Hepatocyte (in vitro differentiated cells): ENCODE results near the gene REV3L. TPM values are rescaled to one million over a fixed set of nuclear protein-coding genes. Genes with fewer than 3 reads are reported as not detected.
A peak's percentile ranks its signal among the peaks of the same experiment; 100 is the strongest.
"Not testable (repeated sequence)": the region's sequence is repeated elsewhere in the genome, so short reads cannot be mapped to it uniquely, and the experiment has no call there.

Source experiments
- DNase-seq: peaks from one replicate; pipeline ENCODE4 v3.0.0-alpha.2; 2016; ENCODE audit warnings: low spot score
- H2AFZ ChIP-seq: fragments of 200-600 bp; sonication (generic); 2 replicates; pipeline ENCODE4 v1.6.0; 2016; ENCODE audit warnings: antibody characterized with exemption, mild to moderate bottlenecking
- H3K27ac ChIP-seq: fragments of 200-600 bp; sonication (generic); 2 replicates; pipeline ENCODE4 v1.5.1; 2016; ENCODE audit warnings: mild to moderate bottlenecking
- H3K27me3 ChIP-seq: fragments of 200-600 bp; sonication (generic); 2 replicates; pipeline ENCODE4 v1.6.1; 2016
- H3K36me3 ChIP-seq: fragments of 200-600 bp; sonication (generic); replicated peaks from 2 replicates; pipeline ENCODE4 v1.5.1; 2016; ENCODE audit warnings: low read depth; ENCODE audit not compliant: insufficient read depth
- H3K4me1 ChIP-seq: fragments of 200-600 bp; sonication (generic); 2 replicates; pipeline ENCODE4 v1.5.1; 2016; ENCODE audit warnings: mild to moderate bottlenecking, moderate library complexity; ENCODE audit not compliant: insufficient read depth
- H3K4me2 ChIP-seq: fragments of 200-600 bp; sonication (generic); 2 replicates; pipeline ENCODE4 v1.6.0; 2016
- H3K4me3 ChIP-seq: fragments of 200-600 bp; sonication (generic); 2 replicates; pipeline ENCODE4 v1.5.1; 2016; ENCODE audit warnings: mild to moderate bottlenecking
- H3K79me2 ChIP-seq: fragments of 200-600 bp; sonication (generic); 2 replicates; pipeline ENCODE4 v1.6.0; 2017; ENCODE audit warnings: mild to moderate bottlenecking
- H3K9me2 ChIP-seq: fragments of 200-600 bp; sonication (generic); replicated peaks from 2 replicates; pipeline ENCODE4 v1.6.0; 2017; ENCODE audit warnings: mild to moderate bottlenecking; ENCODE audit not compliant: insufficient read depth
- H3K9me3 ChIP-seq: fragments of 200-600 bp; sonication (generic); 2 replicates; pipeline ENCODE4 v1.5.1; 2016; ENCODE audit warnings: low read depth, mild to moderate bottlenecking
- H4K20me1 ChIP-seq: fragments of 200-600 bp; sonication (generic); 2 replicates; pipeline ENCODE4 v1.6.0; 2016; ENCODE audit warnings: mild to moderate bottlenecking; ENCODE audit not compliant: insufficient read depth, poor library complexity, severe bottlenecking
- EZH2 ChIP-seq: fragments of 200-600 bp; sonication (generic); IDR thresholded peaks from 2 replicates; pipeline ENCODE4 v1.6.1; 2016; ENCODE audit warnings: antibody characterized with exemption, mild to moderate bottlenecking, borderline replicate concordance
- EZH2phosphoT487 ChIP-seq: fragments of 200-600 bp; sonication (generic); IDR thresholded peaks from one replicate; pipeline ENCODE4 v1.6.1; 2018; ENCODE audit warnings: antibody characterized with exemption, mild to moderate bottlenecking, low read depth, moderate library complexity; ENCODE audit not compliant: unreplicated experiment, severe bottlenecking
- WGBS: methylation state at CpG from one replicate; pipeline ENCODE4 v1.1.6; 2016; ENCODE audit warnings: low lambda C conversion rate; ENCODE audit errors: missing lambda C conversion rate; 5-methylcytosine and 5-hydroxymethylcytosine counted together
- polyA plus RNA-seq: library from polyadenylated mRNA; unstranded; fragments of >200 nt; fragmentation: Nextera tagmentation; extraction: Ambion mirVana; gene quantifications from 2 replicates; pipeline ENCODE4 v1.2.1, GENCODE V29; 2016
- total RNA-seq: library from RNA; depleted of rRNA; stranded (reverse); fragments of >200 nt; gene quantifications from 2 replicates; pipeline ENCODE4 v1.2.3, GENCODE V29; 2014
- TF ChIP-seq, protein P1 (sequence below): fragments of 200-600 bp; sonication (generic); IDR thresholded peaks from 2 replicates; pipeline ENCODE4 v1.5.1; 2016; ENCODE audit warnings: antibody characterized with exemption, mild to moderate bottlenecking; ENCODE audit not compliant: poor library complexity

Gene REV3L
- total and polyA plus RNA-seq, 2 experiments from 2014 or later, result 17.6 to 29.4 TPM

DNA sequence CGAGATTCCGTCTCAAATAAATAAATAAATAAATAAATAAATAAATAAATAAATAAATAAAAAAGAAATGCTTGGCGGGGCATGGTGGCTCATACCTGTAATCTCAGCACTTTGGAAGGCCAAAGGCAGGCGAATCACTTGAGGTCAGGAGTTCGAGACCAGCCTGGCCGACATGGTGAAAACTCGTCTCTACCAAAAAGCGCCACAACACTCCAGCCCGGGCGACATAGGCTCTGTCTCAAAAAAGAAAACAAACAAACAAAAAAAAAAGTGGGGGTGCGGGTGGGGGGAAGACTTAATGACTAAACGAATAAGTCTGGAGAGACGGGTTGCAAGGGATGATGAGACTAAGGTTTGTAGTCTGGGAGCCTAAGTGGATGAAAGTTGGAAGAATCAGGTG, 225.0 kb downstream of the REV3L start:
- WGBS, result 92% methylated on average over 13 of the region's 13 CpGs
- Histone ChIP-seq H3K4me3 (no peak overlapping the region), H3K27me3 (no peaks in the 10 kb centered on the region), H3K79me2 (peaks cover 35% of the 10 kb centered on the region), H3K9me3 (no peaks in the 10 kb centered on the region), H4K20me1 (no peaks in the 10 kb centered on the region), H3K27ac (no peak overlapping the region), H3K9me2 (no peaks in the 10 kb centered on the region), H3K4me2 (no peak overlapping the region), H3K36me3 (no peaks in the 10 kb centered on the region), H3K4me1 (peaks cover 22% of the 10 kb centered on the region), H2AFZ (no peak overlapping the region)
- no peak for DNase-seq
- TF ChIP-seq, protein P1, sequence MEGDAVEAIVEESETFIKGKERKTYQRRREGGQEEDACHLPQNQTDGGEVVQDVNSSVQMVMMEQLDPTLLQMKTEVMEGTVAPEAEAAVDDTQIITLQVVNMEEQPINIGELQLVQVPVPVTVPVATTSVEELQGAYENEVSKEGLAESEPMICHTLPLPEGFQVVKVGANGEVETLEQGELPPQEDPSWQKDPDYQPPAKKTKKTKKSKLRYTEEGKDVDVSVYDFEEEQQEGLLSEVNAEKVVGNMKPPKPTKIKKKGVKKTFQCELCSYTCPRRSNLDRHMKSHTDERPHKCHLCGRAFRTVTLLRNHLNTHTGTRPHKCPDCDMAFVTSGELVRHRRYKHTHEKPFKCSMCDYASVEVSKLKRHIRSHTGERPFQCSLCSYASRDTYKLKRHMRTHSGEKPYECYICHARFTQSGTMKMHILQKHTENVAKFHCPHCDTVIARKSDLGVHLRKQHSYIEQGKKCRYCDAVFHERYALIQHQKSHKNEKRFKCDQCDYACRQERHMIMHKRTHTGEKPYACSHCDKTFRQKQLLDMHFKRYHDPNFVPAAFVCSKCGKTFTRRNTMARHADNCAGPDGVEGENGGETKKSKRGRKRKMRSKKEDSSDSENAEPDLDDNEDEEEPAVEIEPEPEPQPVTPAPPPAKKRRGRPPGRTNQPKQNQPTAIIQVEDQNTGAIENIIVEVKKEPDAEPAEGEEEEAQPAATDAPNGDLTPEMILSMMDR, result no peak
- no peak for TF ChIP-seq EZH2phosphoT487
- TF ChIP-seq EZH2, result no peak

DNA sequence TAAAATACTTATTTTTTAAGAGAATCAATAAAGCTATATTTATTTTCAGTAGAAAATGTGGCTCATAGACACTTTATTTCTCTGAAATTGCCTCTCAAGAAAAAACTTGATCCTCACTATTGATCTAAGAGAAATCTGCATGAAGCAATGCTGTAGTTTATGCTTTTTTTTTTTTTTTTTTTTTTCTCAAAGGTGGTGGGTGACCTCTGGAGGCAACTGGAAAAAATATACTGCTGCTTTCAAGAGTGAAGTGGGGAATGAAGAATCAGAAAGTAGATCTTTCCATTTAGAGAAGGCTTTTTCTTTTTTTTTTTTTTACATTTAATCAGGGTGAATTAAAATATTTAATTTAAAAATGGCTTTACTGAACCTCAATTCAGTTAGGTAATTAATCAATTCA, 226.4 kb downstream of the REV3L start:
- Histone ChIP-seq H3K27me3 (no peaks in the 10 kb centered on the region), H3K9me3 (no peaks in the 10 kb centered on the region), H3K27ac (peak overlapping the region; percentile 75), H3K36me3 (no peaks in the 10 kb centered on the region), H3K4me1 (peaks cover 22% of the 10 kb centered on the region), H3K4me3 (no peak overlapping the region), H4K20me1 (no peaks in the 10 kb centered on the region), H3K79me2 (peaks cover 22% of the 10 kb centered on the region), H2AFZ (peak overlapping the region; percentile 55), H3K4me2 (no peak overlapping the region), H3K9me2 (no peaks in the 10 kb centered on the region)
- no peak for DNase-seq
- TF ChIP-seq, protein P1, result peak; percentile 37
- TF ChIP-seq EZH2 (no peak), EZH2phosphoT487 (no peak)

DNA sequence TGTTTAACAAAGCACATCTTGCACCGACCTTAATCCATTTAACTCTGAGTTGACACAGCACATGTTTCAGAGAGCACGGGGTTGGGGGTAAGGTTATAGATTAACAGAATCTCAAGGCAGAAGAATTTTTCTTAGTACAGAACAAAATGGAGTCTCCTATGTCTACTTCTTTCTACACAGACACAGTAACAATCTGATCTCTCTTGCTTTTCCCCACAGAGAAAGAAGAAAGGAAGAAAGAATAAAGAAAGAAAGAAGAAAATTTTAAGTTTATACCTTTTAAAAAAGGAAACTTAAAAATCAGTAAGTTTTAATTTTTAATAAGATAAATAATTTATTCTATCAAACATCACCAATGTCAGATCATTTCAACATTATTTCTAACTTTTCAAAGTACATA, 227.2 kb downstream of the REV3L start:
- H3K36me3 ChIP-seq, H3K4me3 ChIP-seq, H3K9me2 ChIP-seq, H3K27me3 ChIP-seq, H4K20me1 ChIP-seq, DNase-seq, H3K9me3 ChIP-seq: not testable (repeated sequence)
- 12% methylated on average over 2 of the region's 2 CpGs for WGBS
- Histone ChIP-seq H3K27ac (peak overlapping the region; percentile 75), H3K4me2 (peak overlapping the region; percentile 19), H3K79me2 (peaks cover 14% of the 10 kb centered on the region), H3K4me1 (peaks cover 19% of the 10 kb centered on the region), H2AFZ (peak overlapping the region; percentile 55)

DNA sequence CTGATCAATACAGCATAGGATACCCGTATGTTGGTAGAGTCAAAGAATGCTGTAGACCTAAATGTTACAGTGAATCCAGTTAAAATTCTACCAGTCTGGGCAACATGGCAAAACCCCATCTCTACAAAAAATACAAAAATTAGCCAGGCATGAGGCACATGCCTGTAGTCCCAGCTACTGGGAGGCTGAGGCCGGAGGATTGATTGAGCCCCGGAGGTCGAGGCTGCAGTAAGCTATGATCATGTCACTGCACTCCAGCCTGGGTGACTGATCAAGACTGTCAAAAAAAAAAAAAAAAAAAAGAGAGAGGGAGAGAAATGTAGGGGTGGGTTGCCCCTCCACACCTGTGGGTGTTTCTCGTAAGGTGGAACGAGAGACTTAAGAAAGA, 228.2 kb downstream of the REV3L start:
- H3K4me3 ChIP-seq, result no peak overlapping the region
- no peaks in the 10 kb centered on the region for H3K36me3 ChIP-seq
- H3K4me1 ChIP-seq, result peaks cover 8% of the 10 kb centered on the region
- 70% methylated on average over 6 of the region's 6 CpGs for WGBS
- peak overlapping the region; percentile 58 for H3K27ac ChIP-seq
- no peaks in the 10 kb centered on the region for H3K9me3 ChIP-seq
- no peaks in the 10 kb centered on the region for H4K20me1 ChIP-seq
- no peak for DNase-seq
- H3K27me3 ChIP-seq, result no peaks in the 10 kb centered on the region
- H3K79me2 ChIP-seq, result peaks cover 3% of the 10 kb centered on the region
- H3K4me2 ChIP-seq, result no peak overlapping the region
- no peak overlapping the region for H2AFZ ChIP-seq
- H3K9me2 ChIP-seq, result no peaks in the 10 kb centered on the region
- TF ChIP-seq EZH2phosphoT487, result no peak
- TF ChIP-seq, protein P1, result no peak
- no peak for TF ChIP-seq EZH2
